GM18505 (cell line): ENCODE measurements around the gene ZFX.
"Not testable (repeated sequence)": the region's sequence is repeated elsewhere in the genome, so short reads cannot be mapped to it uniquely, and the experiment has no call there.

Experiments used
- ATAC-seq: cut with Tn5 transposase; IDR thresholded peaks from one replicate; pipeline ENCODE4 v1.9.1; 2021; ENCODE audit not compliant: unreplicated experiment
- POLR2A ChIP-seq: IDR thresholded peaks from 4 replicates; pipeline ENCODE4 v1.6.1; 2011; ENCODE audit warnings: borderline replicate concordance; ENCODE audit not compliant: insufficient read depth, insufficient read length; ENCODE audit errors: extremely low read depth

ZFX gene

DNA sequence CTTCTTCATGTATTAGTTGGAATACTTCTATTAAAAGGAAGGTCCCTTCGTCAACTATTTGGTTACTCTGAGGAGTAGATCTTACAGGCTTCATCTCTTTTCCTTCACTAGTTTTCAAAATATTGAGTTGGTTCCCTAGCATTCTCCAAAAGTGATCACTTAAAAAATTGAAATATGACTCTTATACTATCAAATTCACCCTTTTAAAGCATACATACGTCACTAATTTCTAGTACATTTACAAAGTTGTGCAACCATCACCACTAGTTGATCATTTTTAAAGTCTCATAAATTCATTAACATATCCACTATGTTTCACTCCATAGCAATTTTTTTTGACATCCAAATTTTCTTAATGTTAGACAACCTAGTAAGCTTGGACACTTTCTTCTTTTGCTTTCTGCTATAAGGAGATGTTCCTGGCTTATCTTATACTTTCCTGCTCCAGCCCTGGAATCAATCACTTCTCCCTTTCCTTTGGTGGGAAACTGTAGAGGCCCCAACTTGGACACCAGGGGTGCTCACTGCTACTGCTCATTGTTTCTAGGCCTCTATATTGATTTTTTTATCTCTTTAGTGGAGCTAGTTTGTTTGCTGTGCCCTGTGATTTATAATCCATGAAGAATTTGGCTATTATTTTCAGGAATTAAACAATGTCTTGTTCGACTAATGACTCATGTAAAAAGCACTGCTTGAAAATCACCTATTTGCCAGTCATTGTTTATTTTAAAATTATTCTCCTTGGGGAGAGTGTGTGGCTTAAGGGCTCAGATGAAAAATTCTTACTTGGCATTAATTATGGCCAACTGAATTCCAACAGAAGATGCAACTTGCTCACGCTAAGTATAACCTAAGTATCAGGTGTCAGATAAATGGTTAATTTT is 4.0 kb upstream of the ZFX start:
- no peak for TF ChIP-seq POLR2A
- no peak for ATAC-seq

DNA sequence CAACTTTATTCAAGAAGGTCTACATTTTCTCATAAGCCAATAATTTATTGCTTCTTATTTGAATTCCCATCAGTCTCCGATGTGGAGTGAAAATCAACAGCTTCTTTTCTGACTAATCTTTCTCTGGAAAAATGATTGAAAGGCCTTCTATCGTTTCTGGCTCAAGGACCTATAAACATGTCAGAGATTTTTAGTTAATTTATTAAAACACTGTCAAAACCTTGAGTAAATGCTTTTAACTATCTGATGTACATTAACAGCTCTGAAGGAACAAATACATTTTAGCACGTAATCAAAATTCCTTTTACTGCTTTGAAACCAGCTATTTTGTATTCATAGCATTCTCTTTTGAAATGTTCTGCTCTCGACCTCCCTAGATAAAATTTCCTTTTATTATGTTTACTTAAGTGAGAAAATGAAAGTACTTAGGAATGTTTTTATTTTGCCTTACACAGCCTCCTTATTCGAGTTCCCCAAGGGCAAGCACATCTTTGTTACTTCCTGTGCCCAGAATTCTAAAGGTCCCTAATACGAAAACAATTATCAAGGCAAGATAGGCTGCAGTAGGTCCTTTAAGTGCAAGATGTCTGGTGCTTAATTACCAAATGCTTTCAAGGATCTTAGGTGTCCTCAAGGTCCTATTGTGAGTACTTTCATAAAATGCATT is 3.1 kb upstream of the ZFX start:
- no peak for TF ChIP-seq POLR2A
- no peak for ATAC-seq

GRCh38 chrX:24147165-24147564 is 2.4 kb upstream of the ZFX start:
- no peak for TF ChIP-seq POLR2A
- no peak for ATAC-seq

DNA sequence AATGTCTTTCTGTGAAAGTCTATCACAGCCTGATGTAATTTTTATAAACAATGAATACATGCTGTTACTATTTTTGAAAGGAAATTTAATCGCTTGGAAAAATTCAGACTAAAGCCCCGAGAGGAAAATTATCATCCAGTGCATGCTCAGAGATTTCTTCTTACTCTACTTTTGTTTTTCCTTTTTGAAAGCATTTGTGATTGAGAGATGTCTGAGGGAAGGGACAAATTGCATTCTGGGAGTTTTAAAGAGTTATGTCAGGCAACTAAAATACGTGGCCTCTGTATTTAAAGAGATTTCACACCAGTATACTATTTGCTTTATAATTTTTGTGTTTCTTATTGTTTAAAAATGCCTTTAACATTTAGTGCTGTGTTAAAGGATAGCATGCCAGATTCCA is 1.4 kb upstream of the ZFX start:
- TF ChIP-seq POLR2A, result no peak
- no peak for ATAC-seq

DNA sequence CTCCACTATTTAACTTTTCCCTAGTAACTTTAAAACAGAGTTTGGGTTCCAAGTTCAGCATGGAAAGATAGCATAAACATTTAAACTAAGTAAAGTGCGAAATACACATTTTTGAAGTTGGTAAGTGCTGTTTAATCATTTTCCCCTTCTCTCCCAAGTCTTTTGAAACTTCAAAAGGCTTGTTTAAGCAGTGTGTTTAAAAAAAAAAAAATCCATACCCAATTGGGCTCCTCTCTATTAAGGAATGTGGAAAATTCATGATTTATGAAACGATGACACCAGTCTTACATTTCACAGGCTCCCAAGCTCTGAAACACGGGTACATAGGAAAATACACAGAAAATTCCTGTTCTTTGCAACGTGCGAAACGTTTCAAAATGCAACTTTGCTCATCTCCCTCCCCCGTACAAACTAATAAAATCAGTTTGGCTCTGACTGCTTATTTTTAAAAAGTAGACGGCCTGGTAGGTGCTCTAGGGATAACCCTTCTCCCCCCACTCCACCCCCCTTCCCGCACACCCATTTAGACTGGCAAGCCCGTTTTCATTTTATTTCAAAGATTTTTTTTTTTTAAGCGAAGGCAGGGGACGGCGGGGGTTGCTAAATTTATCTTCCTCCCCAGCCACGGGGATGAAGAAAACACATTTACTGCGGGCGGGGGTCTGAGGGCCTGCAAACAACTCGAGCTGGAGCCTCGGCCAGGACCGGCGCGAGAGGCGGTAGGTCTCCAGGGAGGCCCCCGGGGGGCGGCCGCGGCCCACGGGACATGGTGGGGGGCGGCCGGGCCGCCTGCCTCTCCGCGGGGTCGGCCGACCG is 786 bp upstream of the ZFX start:
- no peak for TF ChIP-seq POLR2A
- ATAC-seq, result no peak

DNA sequence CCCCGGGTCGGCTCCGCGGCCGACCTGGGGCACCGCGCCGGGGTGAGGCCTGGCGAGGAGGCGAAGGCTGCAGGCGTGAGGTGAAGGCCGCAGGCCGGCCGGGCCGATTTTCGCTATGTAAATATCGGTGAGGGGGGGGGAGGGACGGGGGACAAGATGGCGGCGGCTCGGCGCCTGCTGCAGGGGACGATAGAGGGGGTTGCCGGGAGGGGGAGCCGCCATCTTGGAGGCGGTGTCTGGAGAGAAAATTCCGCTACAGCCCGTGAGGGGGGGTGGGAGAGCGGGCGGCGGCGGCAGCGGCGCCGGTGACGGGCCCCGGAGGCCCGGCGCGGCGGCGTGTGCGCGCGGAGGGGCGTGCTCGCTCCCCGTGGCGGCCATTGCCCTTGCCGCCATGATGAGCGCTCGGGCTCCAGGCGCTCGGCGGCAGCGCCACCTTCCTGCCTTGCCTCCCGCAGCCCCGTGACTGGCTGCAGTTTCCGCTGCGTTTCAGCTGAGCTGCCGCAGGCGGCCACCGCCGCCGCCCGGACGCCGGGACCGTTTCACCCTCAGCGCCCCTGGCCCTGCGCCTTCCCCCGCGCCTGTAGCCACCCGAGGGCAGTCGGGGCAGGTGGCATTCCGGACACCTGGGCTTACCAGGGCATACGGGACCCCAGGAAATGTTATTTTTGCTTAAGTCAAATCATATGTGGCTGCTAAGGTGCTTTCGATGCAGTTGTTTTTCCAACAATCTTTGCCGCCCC is 692 bp downstream of the ZFX start:
- ATAC-seq, result peak; percentile 73
- peak; percentile 65 for TF ChIP-seq POLR2A

DNA sequence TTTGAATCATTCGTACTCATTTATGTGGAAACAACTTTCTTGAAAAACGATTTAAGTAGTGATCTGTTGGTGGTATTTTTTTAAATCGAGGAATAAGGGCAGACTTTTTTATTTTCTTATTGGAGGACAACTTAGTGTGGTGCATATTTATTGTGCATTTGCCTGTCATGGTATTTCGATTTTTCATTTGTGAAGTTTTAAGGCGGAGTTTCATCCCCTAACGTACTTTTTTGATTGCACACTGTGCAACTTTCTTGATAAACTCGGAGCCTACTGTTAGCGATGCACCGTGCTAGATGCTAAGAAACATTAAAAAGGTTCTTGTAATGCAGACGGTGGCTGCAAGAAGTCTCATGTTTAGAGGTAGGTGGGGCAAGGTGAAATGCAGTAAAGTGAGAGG is 1.4 kb downstream of the ZFX start:
- TF ChIP-seq POLR2A, result no peak

GRCh38 chrX:24151513-24151912 is 2.0 kb downstream of the ZFX start:
- no peak for ATAC-seq
- TF ChIP-seq POLR2A, result no peak

More for the DNA sequence above, 1.4 kb downstream of the ZFX start:
- no peak for ATAC-seq

DNA sequence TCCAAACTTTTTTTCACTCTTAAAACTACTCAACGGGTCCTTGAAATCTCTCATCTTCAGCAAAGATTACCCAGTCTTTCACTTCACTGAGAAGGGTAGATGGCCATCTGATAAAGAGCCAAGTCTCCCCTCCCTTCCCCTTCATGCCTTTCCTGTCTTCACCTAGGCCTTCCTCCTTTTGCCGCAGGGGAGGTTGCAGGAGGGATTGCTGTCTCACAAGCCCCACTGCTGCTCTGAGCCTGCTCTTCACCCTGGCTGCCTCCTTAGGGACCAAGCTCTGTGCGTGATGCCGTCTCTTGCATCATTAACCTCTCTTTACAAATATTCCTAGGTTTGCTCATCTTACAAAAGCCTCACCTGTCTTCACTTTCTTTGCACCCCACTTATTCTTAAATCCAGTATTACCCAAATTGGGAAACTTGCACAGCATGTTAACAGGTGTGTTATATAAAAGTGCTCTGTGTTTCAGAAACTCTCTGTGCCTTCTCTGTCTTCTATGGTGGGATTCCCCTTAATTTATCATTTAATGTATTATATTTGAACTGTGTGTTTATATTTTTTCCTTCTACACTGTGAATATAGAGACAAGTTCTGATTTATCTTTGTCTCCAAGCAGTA is 3.8 kb downstream of the ZFX start:
- no peak for TF ChIP-seq POLR2A
- ATAC-seq, result no peak

GRCh38 chrX:24153796-24154189 is 4.3 kb downstream of the ZFX start:
- no peak for ATAC-seq
- TF ChIP-seq POLR2A, result no peak

DNA sequence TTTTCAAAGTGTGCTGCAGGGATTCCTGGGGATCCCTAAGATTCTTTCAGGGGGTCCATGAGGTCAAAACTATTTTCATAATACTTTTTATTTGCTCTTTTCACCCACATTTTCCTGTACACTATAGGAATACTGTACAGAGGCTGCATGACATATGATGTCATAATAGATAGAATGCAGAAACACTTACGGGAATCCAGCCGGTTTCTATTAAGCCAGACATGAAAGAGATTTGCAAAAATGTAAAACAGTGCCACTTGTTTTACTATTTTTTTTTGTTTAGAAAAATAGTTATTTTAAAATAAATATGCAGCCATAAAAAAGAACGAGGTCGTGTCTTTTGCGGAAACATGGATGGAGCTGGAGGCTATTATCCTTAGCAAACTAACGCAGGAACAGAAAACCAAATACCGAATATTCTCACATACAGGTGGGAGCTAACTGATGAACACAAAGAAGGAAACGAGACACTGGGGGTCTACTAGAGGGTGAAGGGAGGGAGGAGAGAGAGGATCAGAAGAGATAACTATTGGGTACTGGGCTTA is 5.0 kb downstream of the ZFX start:
- no peak for ATAC-seq
- no peak for TF ChIP-seq POLR2A

DNA sequence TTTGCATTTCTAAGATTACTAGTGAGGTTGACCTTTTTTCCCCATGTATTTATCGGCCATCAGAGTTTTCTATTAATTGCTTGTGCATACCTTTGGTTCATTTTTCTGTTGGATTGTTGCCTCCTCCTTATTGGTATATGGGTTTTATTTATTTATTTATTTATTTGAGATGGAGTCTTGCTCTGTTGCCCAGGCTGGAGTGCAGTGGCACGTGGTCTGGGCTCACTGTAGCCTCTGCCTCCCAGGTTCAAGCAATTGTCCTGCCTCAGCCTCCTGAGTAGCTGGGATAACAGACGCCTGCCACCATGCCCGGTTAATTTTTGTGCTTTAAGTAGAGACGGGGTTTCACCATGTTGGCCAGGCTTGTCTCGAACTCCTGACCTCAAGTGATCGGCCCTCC is 6.2 kb downstream of the ZFX start:
- ATAC-seq, result not testable (repeated sequence)
